ENCODE data around the gene ZNF768. TPM values are rescaled to one million over a fixed set of nuclear protein-coding genes. Genes with fewer than 3 reads are reported as not detected.

Gene ZNF768
- total RNA-seq, 1 donor from 2014 or later: 25.8 TPM

DNA sequence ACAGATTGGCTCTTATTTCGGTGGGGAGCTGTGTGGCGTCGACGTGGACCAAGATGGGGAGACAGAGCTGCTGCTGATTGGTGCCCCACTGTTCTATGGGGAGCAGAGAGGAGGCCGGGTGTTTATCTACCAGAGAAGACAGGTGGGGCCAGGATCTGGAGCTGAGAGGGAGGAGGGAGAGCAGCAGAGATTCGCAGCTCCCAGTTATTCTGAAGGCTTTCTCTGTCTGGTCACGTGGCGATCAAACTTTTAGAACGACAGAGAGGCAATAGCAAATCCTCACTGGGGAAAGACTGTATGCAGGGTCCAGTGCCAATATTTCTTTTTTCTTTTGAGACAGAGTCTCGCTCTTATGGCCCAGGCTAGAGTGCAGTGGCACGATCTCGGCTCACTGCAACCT, 31.7 kb downstream of the ZNF768 start:
- H3K27ac ChIP-seq: no peak overlapping the region
- H3K27me3 ChIP-seq: no peaks in the 10 kb centered on the region
- no peaks in the 10 kb centered on the region for H3K4me1 ChIP-seq
- DNase-seq (no peak), ATAC-seq (no peak)
- H3K36me3 ChIP-seq: no peaks in the 10 kb centered on the region
- H3K4me3 ChIP-seq: no peak overlapping the region
- TF ChIP-seq CTCF (IDR thresholded peaks at IDR 0.05): no peak
- intact Hi-C loops (cut with DNase I): no loop called here
- no peaks in the 10 kb centered on the region for H3K9me3 ChIP-seq

- ATAC-seq (no peak), DNase-seq (no peak)
- no peak overlapping the region for H3K4me3 ChIP-seq
- no peaks in the 10 kb centered on the region for H3K27me3 ChIP-seq
- no peaks in the 10 kb centered on the region for H3K4me1 ChIP-seq
- H3K9me3 ChIP-seq: no peaks in the 10 kb centered on the region
- H3K27ac ChIP-seq: no peak overlapping the region
- intact Hi-C loops (cut with DNase I): no loop called here
- peaks cover 4% of the 10 kb centered on the region for H3K36me3 ChIP-seq
- TF ChIP-seq CTCF (IDR thresholded peaks at IDR 0.05): no peak
Measured at GRCh38 chr16:30493941-30494488, 32.4 kb downstream of the ZNF768 start.

DNA sequence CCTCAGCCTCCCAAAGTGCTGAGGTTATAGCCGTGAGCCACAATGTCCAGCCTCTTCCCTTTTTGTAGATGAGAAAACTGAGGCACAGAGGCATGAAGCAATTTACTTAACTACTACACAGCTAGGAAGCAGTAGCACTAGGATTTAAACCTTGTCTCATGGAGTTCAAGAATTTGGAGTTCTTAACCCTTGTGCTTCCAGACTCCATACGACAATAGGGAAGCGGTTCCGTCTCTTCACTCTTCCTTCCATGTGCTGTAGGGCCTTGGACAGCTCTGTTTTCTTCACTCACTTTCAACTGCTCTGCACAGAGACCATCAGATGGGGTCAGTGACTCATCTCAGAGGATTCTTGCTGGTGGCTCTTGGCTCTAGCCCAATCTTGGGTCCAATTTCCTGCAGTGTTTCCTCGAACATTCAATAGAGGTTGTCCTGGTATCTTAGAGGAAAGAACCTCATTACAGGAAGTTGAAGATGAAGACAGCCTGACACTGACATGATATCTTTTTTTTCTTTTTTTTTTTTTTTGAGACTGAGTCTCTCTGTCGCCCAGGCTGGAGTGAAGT, 34.5 kb downstream of the ZNF768 start:
- DNase-seq (no peak), ATAC-seq (peak; percentile 58)
- no peaks in the 10 kb centered on the region for H3K27me3 ChIP-seq
- no peak for TF ChIP-seq CTCF (IDR thresholded peaks at IDR 0.05)
- no peaks in the 10 kb centered on the region for H3K9me3 ChIP-seq
- H3K4me3 ChIP-seq: no peak overlapping the region
- peaks cover 8% of the 10 kb centered on the region for H3K36me3 ChIP-seq
- intact Hi-C loops (cut with DNase I): no loop called here
- H3K4me1 ChIP-seq: peaks cover 4% of the 10 kb centered on the region
- no peak overlapping the region for H3K27ac ChIP-seq

DNA sequence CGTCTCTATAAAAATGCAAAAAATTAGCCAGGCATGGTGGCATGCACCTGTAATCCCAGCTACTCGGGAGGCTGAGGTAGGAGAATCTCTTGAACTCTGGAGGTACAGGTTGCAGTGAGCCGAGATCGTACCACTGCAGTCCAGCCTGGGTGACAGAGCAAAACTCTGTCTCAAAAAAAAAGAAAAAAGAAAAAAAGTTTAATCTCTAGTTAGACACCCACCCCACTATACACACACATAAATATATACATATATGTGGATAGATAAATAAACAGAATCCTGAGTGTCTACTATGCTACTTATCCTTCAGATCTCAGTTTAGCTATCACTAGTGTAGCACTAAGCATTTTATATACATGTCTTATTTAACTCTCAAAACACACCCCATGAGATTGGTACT, 35.1 kb downstream of the ZNF768 start:
- Histone ChIP-seq H3K27ac (no peak overlapping the region), H3K27me3 (no peaks in the 10 kb centered on the region), H3K4me1 (peaks cover 4% of the 10 kb centered on the region), H3K9me3 (no peaks in the 10 kb centered on the region), H3K4me3 (no peak overlapping the region), H3K36me3 (peaks cover 8% of the 10 kb centered on the region)
- DNase-seq (no peak), ATAC-seq (no peak)
- TF ChIP-seq CTCF (IDR thresholded peaks at IDR 0.05): no peak
- intact Hi-C loops (cut with DNase I): no loop called here

DNA sequence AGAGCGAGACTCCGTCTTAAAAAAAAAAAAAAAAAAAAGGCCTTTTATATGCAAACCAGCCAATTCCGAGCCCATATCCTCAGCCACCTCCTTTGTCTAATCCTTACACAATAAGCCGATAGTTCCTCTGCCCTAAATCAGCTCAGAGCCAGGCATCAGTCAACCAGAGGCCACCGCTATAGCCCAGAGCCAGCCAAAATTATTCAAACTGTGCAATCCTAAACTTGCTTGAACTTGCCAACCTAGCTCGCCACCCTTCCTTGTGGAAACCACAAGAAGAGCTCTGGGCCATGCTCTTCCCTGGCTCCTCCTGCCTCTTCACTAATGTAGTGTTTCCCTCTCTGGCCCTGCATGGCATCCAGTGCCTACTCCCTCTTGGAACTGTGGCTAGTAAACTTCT, 36.2 kb downstream of the ZNF768 start:
- no peak for TF ChIP-seq CTCF (IDR thresholded peaks at IDR 0.05)
- DNase-seq: no peak
- H3K27ac ChIP-seq: no peak overlapping the region
- H3K27me3 ChIP-seq: no peaks in the 10 kb centered on the region
- no peak for ATAC-seq
- no peak overlapping the region for H3K4me3 ChIP-seq
- peaks cover 8% of the 10 kb centered on the region for H3K36me3 ChIP-seq
- no peaks in the 10 kb centered on the region for H3K9me3 ChIP-seq
- peaks cover 4% of the 10 kb centered on the region for H3K4me1 ChIP-seq
- intact Hi-C loops (cut with DNase I): no loop called here
